A673 (cell line): ENCODE measurements around the gene PLSCR5.

Experiments used
- CTCF ChIP-seq: fragments of 300-800, 200-600 bp; sonication (generic); conservative IDR thresholded peaks from 2 replicates; pipeline ENCODE4 v1.5.1; 2017; ENCODE audit warnings: low read depth, mild to moderate bottlenecking, antibody characterized with exemption, low read length, moderate library complexity, mixed read lengths
- EZH2 ChIP-seq: fragments of 200-600 bp; sonication (generic); IDR thresholded peaks from 2 replicates; pipeline ENCODE4 v1.6.1; 2017; ENCODE audit warnings: borderline replicate concordance, low read depth, mild to moderate bottlenecking, mixed read lengths, antibody characterized with exemption, low read length; ENCODE audit not compliant: poor library complexity, severe bottlenecking

DNA sequence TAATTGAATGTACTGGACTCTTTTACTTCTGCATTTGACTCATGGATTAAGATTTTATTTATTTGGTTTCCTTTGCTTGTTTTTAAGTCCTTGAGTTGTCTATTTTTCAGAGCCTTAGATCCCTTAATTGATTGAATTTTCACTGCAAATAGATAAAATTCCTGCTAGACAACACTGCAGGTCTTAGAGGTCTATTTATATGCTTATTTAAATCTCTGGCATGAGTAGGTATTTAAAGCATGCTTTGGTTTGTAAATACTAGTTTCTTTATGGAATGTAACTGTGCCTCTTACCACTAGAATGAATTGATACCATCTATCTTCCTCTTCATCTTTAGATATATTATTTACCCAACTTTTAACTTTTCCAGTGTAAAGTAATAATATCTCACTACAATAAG, 20.0 kb downstream of the PLSCR5 start:
- TF ChIP-seq CTCF (no peak), EZH2 (no peak)
